Adipocyte (in vitro differentiated cells): ENCODE results near the gene CCSAP.

Experiments used
- DNase-seq: peaks from one replicate; pipeline ENCODE4 v3.0.0-alpha.2; 2015; ENCODE audit warnings: low read depth
- H3K27me3 ChIP-seq: replicated peaks from 2 replicates; pipeline ENCODE4 v1.7.0; 2013; ENCODE audit warnings: mild to moderate bottlenecking, low read length, moderate library complexity; ENCODE audit not compliant: control insufficient read depth, insufficient read depth
- H3K36me3 ChIP-seq: 2 replicates; pipeline ENCODE4 v1.7.0; 2013; ENCODE audit warnings: low read length, mild to moderate bottlenecking, moderate library complexity; ENCODE audit not compliant: control insufficient read depth, insufficient read depth, severe bottlenecking
- H3K4me1 ChIP-seq: 2 replicates; pipeline ENCODE4 v1.7.0; 2013; ENCODE audit warnings: mild to moderate bottlenecking, low read length, moderate library complexity; ENCODE audit not compliant: control insufficient read depth, insufficient read depth
- H3K4me3 ChIP-seq: 2 replicates; pipeline ENCODE4 v1.7.0; 2013; ENCODE audit warnings: mild to moderate bottlenecking, low read length, moderate library complexity
- H3K9ac ChIP-seq: 2 replicates; pipeline ENCODE4 v1.7.0; 2013; ENCODE audit warnings: mild to moderate bottlenecking, low read length, moderate library complexity
- H3K9me3 ChIP-seq: 2 replicates; pipeline ENCODE4 v1.7.0; 2013; ENCODE audit warnings: mild to moderate bottlenecking, low read length, moderate library complexity; ENCODE audit not compliant: control insufficient read depth

Gene CCSAP

GRCh38 chr1:229342656-229343569, at the start of gene CCSAP:
Gene CCSAP (minus strand): TSS chr1:229343047. CDS start chr1:229342465, 582 bp downstream.
- H3K27me3 ChIP-seq: peaks cover 15% of the 10 kb centered on the region
- peak within 1 kb of the TSS; percentile 86 for H3K4me3 ChIP-seq
- H3K9ac ChIP-seq: peak within 1 kb of the TSS; percentile 79
- H3K36me3 ChIP-seq: no peaks in the 10 kb centered on the region
- no peaks in the 10 kb centered on the region for H3K9me3 ChIP-seq
- H3K4me1 ChIP-seq: peaks cover 17% of the 10 kb centered on the region
- DNase-seq: peak; percentile 85

GRCh38 chr1:229390130-229390529, 47.3 kb upstream of the CCSAP start:
- no peaks in the 10 kb centered on the region for H3K9me3 ChIP-seq
- H3K27me3 ChIP-seq: peaks cover 11% of the 10 kb centered on the region
- H3K36me3 ChIP-seq: no peaks in the 10 kb centered on the region
- H3K4me1 ChIP-seq: peaks cover 8% of the 10 kb centered on the region
- DNase-seq: no peak
- no peak overlapping the region for H3K9ac ChIP-seq
- no peak overlapping the region for H3K4me3 ChIP-seq

- no peaks in the 10 kb centered on the region for H3K9me3 ChIP-seq
- no peak overlapping the region for H3K9ac ChIP-seq
- H3K27me3 ChIP-seq: peaks cover 14% of the 10 kb centered on the region
- H3K36me3 ChIP-seq: no peaks in the 10 kb centered on the region
- peak; percentile 71 for DNase-seq
- no peak overlapping the region for H3K4me3 ChIP-seq
- H3K4me1 ChIP-seq: peaks cover 8% of the 10 kb centered on the region
These were observed 46.2 kb upstream of the CCSAP start for GRCh38 chr1:229388897-229389580.

GRCh38 chr1:229385853-229386456, 43.1 kb upstream of the CCSAP start:
- no peak for DNase-seq
- Histone ChIP-seq H3K4me1 (peaks cover 8% of the 10 kb centered on the region), H3K27me3 (peaks cover 11% of the 10 kb centered on the region), H3K36me3 (no peaks in the 10 kb centered on the region), H3K9ac (no peak overlapping the region), H3K4me3 (no peak overlapping the region), H3K9me3 (no peaks in the 10 kb centered on the region)

GRCh38 chr1:229384822-229385221, 42.0 kb upstream of the CCSAP start:
- peaks cover 16% of the 10 kb centered on the region for H3K27me3 ChIP-seq
- H3K36me3 ChIP-seq: no peaks in the 10 kb centered on the region
- H3K9me3 ChIP-seq: no peaks in the 10 kb centered on the region
- H3K4me1 ChIP-seq: peaks cover 8% of the 10 kb centered on the region
- no peak for DNase-seq
- H3K9ac ChIP-seq: no peak overlapping the region
- H3K4me3 ChIP-seq: no peak overlapping the region

GRCh38 chr1:229383961-229384360, 41.1 kb upstream of the CCSAP start:
- peaks cover 16% of the 10 kb centered on the region for H3K27me3 ChIP-seq
- no peaks in the 10 kb centered on the region for H3K36me3 ChIP-seq
- no peak overlapping the region for H3K9ac ChIP-seq
- peaks cover 2% of the 10 kb centered on the region for H3K4me1 ChIP-seq
- no peak for DNase-seq
- H3K9me3 ChIP-seq: no peaks in the 10 kb centered on the region
- no peak overlapping the region for H3K4me3 ChIP-seq

GRCh38 chr1:229383188-229383587, 40.3 kb upstream of the CCSAP start:
- Histone ChIP-seq H3K9ac (no peak overlapping the region), H3K4me3 (no peak overlapping the region), H3K9me3 (no peaks in the 10 kb centered on the region), H3K4me1 (no peaks in the 10 kb centered on the region), H3K36me3 (no peaks in the 10 kb centered on the region), H3K27me3 (peaks cover 16% of the 10 kb centered on the region)
- no peak for DNase-seq

- DNase-seq: no peak
- Histone ChIP-seq H3K9me3 (no peaks in the 10 kb centered on the region), H3K9ac (no peak overlapping the region), H3K4me3 (no peak overlapping the region), H3K27me3 (peaks cover 16% of the 10 kb centered on the region), H3K4me1 (no peaks in the 10 kb centered on the region), H3K36me3 (no peaks in the 10 kb centered on the region)
These were observed 38.4 kb upstream of the CCSAP start for GRCh38 chr1:229381234-229381633.

- H3K4me3 ChIP-seq: no peak overlapping the region
- no peak overlapping the region for H3K9ac ChIP-seq
- H3K27me3 ChIP-seq: peaks cover 16% of the 10 kb centered on the region
- H3K36me3 ChIP-seq: no peaks in the 10 kb centered on the region
- no peaks in the 10 kb centered on the region for H3K9me3 ChIP-seq
- H3K4me1 ChIP-seq: no peaks in the 10 kb centered on the region
- no peak for DNase-seq
These were observed 37.8 kb upstream of the CCSAP start for GRCh38 chr1:229380536-229381160.

GRCh38 chr1:229379846-229380245, 37.0 kb upstream of the CCSAP start:
- peak; percentile 3 for DNase-seq
- H3K4me3 ChIP-seq: no peak overlapping the region
- H3K9ac ChIP-seq: no peak overlapping the region
- H3K36me3 ChIP-seq: no peaks in the 10 kb centered on the region
- peaks cover 13% of the 10 kb centered on the region for H3K27me3 ChIP-seq
- H3K4me1 ChIP-seq: no peaks in the 10 kb centered on the region
- H3K9me3 ChIP-seq: no peaks in the 10 kb centered on the region
